Measurements from ENCODE around the gene AP1S3.
"Not testable (repeated sequence)": the region's sequence is repeated elsewhere in the genome, so short reads cannot be mapped to it uniquely, and the experiment has no call there.

The AP1S3 gene

DNA sequence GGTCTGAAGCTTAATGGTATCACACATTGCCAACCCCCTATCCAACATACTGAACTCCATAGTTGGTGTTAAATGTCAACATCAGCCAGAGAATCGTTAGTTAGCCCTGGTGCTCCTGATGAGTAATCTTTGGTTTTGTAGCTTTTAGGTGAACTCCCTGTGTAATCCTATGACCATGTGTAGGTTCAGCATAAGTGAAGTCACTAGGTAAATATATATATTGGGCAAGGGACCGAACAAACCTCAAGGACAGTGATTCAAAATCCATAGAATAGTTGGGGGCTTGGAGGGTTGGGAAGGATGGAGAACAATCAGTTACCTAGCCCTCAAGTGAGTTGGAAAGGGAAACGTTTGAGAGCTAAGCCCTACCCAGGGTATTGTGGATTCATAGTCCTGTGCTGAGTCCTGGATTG lies 16.0 kb upstream of the AP1S3 start:
- DNase-seq (ENCODE audit: low read depth): no peak

DNA sequence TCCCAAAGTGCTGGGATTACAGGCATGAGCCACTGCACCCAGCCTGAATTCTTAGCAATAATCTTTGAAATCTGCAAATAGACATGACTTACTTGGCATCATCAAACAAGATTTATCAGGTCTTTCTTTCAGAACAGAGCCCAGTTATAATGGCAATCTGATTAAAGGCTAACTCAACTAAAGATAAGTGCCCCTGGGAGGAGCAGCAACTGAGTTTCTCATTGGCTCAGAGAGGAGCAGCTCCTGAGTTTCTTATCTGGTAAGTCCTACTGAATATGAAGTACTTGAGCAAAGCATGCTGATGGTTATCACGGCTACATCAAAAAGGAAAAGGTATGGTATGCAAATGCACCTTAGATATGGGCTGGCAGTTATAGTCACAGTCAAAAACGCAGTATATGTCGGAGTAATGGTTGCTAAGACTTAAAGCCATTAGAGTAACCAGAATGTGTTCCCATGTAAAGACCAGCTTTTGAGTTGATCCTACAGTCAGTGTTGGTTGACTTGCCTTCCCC lies 15.0 kb upstream of the AP1S3 start:
- DNase-seq (ENCODE audit: low read depth): no peak

DNA sequence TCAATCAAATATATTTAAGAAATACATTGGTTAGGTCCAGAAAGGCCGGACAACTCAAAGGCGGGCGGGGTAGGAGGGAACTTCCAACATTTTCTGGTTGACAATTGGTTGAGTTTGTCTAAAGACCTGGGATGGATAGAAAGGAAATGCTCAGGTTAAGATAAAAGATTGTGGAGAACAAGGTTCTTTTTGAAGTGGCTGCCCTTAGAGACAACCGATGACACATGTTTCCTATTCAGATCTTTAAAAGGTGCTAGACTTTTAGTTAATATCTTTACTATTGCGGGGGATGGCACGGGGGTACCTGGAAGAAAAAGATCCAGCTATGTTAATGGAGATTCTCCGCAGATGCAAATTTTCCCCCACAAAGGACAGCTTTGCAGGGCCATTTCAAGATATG lies 10.0 kb upstream of the AP1S3 start:
- DNase-seq (ENCODE audit: low read depth): no peak

DNA sequence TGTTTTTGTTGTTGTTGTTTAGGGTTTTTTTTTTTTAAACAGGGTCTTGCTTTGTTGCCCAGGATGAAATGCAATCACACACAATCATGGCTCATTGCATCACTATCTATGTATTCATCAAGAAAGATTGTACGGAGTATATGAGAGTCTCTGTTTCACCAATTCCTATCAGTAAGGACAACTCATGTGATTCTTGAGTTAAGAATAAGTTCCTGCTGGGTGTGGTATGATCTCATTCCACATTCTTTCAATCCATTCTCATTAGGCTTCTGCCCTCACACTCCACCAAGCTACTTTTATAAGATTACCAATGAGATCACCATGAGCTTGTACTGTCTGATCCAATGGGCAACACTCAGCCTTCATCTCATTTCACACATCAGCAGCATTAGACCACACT lies 9.1 kb upstream of the AP1S3 start:
- no peak for DNase-seq (ENCODE audit: low read depth)

DNA sequence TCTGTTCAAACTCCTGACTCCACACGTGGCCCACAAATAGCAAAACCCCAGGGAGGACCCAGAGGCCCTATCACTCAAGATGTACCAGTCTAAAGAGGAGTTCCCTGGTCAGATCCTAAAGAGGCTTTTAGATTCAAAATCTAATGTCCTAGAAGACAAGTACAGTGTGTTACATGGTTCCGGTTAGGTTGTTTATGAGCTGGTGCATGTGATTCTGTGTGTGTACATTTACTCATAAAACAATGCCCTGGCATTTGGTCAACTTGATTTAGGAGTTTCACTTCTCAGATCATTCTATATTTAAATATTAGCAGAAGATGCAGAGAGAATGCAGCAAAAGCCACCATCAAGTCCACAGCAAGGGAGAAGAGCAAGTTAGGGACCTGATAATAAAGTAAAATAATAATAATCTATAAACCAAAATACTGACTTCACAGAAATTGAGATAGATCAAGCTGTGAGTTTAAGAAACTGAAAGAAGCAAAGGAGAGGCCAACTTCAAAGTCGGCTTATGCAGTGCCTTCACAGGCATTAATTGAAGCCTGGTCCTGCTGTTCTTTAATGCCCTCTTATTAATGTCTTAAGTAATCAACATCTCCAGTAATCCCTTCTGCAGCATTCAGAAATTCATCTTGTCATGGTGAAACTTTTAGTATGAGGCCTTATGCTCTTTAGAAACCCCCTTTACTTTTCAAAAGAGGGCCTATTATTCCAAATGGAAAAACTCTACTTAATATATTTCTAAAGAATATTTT lies 4.2 kb upstream of the AP1S3 start:
- no peak for DNase-seq (ENCODE audit: low read depth)

- no peak for DNase-seq (ENCODE audit: low read depth)
Measured at GRCh38 chr2:223835701-223836532, 1.5 kb downstream of the AP1S3 start.

GRCh38 chr2:223834431-223834830 lies 3.0 kb downstream of the AP1S3 start:
- no peak for DNase-seq (ENCODE audit: low read depth)

DNA sequence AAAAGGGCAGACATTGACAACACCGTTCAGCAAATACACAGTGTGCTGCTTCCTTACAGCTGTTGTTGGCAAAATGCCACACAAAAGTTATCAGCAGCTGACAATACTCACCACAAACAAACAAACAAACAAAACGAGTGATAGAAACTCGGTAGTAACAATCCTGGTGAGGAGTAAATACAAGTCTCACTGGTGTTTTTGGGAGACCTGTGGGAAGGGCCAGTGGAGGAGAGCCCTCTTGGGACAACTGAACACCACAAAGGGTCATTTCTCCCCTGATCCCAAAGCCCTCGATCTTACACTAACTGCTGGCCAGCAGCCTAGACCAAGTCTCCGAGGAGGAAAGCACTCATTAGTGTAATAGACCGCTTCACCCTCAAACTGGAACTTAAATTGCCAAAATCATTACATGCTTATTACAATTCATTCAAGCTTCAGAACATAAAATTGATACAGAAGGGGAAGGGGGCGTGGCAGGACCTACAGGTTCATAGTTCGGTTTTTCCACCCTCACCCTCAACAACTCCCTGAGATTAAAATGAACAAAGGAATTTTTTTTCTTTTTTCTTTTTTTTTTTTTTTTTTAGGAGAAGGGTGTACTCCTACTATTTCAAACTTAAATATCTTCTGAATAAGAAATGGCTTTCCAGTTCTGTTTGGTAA lies 5.0 kb downstream of the AP1S3 start:
- no peak for DNase-seq (ENCODE audit: low read depth)

DNA sequence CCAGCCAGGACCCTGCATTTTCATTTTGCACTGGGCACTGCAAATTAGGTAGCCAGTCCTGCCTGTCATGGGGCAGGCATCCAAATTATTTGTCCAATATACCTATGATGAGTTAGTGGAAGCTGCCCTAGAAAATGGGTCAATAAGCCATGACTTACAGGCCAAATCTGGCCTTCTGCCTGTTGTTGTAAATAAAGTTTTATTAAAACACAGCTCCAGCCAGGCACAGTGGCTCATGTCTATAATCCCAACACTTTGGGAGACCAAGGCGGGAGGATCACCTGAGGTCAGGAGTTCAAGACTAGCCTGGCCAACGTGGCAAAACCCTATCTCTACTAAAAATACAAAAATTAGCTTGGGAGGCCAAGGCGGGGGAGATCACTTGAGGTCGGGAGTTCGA lies 8.3 kb downstream of the AP1S3 start:
- no peak for DNase-seq (ENCODE audit: low read depth)

GRCh38 chr2:223828314-223828713 lies 9.1 kb downstream of the AP1S3 start:
- no peak for DNase-seq (ENCODE audit: low read depth)

- no peak for DNase-seq (ENCODE audit: low read depth)
Measured at GRCh38 chr2:223826995-223827394, 10.4 kb downstream of the AP1S3 start.

GRCh38 chr2:223824301-223824700 lies 13.1 kb downstream of the AP1S3 start:
- DNase-seq (ENCODE audit: low read depth): no peak

- no peak for DNase-seq (ENCODE audit: low read depth)
Measured at GRCh38 chr2:223822818-223823217, 14.6 kb downstream of the AP1S3 start.

DNA sequence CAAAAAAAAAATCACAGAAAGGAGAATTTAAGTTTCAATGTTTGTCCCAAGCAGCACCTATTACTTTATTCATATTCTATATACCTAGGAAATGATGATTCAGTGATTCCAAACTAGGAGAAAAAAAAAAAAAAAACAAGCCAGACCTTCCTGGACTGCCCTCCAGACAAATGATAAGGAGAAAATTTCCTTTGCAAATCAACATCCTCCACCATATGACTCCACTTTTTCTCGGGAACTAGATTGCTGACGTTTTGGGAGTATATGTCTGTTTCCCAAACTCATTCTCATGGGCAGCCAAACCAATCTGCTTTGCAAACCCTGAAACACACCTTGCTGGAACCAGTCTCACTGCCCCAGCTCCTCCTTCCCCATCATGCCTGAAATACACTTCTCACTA lies 16.8 kb downstream of the AP1S3 start:
- DNase-seq (ENCODE audit: low read depth): no peak

- no peak for DNase-seq (ENCODE audit: low read depth)
Measured at GRCh38 chr2:223819891-223820290, 17.5 kb downstream of the AP1S3 start.

DNA sequence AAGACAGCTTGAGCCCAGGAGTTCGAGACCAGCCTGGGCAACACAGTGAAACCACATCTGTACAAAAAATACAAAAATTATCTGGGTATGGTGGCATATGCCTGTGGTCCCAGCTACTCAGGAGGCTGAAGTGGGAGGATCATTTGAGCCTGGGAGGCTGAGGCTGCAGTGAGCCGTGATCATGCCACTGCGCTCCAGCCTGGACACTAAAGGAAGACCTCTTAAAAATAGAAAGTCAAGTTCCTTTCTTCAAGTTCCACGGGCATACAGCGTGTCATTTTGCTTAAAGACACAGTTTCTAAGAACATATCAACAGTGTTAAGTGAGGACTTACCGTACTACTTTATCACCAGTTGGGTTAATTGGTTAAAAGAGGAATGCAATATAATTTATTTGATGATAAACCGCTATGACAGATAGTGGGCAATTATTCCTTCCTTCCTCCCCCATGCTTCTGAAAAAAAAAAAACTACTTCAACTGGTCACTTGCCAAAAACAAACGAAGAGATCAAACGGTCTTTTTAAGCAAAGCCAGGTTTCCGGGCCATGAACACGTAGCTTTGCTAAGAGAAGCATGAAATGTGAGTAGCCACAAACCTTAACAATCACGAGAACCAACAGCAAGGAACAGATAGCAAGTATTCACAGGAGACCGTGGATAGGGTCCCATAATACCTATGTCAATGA lies 21.4 kb downstream of the AP1S3 start:
- DNase-seq (ENCODE audit: low read depth): no peak

GRCh38 chr2:223815186-223815883 lies 22.0 kb downstream of the AP1S3 start:
- DNase-seq (ENCODE audit: low read depth): no peak

DNA sequence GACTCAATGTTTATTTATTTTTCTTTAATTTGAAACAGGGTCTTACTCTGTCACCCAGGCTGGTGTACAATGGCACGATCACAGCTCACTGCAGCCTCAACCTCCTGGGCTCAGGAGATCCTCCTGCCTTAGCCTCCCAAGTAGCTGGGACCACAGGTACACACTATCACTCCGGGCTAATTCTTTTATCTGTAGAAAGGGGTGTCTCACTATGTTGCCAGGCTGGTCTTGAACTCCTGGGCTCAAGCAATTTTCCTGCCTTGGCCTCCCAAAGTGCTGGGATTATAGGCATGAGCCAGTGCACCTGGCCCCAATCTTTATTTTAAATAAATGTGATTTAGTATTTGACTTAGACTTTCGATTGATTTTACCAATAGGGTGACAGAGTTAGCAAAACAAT lies 22.6 kb downstream of the AP1S3 start:
- DNase-seq (ENCODE audit: low read depth): not testable (repeated sequence)

- DNase-seq (ENCODE audit: low read depth): no peak
Measured at GRCh38 chr2:223813329-223813728, 24.1 kb downstream of the AP1S3 start.

DNA sequence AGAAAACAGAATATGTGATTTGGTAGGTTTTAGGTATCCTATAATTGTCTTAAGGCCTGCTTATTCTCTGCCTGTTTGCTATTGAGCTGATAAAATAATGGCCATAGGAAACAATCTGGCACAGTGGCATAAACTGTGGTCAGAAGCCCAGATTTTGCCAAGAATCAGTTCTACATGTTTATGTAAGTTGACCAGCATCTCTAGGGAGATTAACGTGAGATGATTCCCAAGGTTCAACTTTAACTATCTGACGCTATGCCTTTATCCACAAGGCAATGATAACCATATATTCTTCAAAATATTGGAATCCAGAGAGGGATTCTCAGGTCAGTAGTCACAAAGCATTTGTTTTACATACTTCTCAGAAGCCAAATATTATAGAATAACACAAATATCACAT lies 25.6 kb downstream of the AP1S3 start:
- DNase-seq (ENCODE audit: low read depth): no peak

GRCh38 chr2:223805008-223805407 lies 32.4 kb downstream of the AP1S3 start:
- DNase-seq (ENCODE audit: low read depth): no peak

GRCh38 chr2:223801736-223802135 lies 35.6 kb downstream of the AP1S3 start:
- no peak for DNase-seq (ENCODE audit: low read depth)

Measured in T-helper 22 cell (primary cell).